Measurements from ENCODE around the gene KLF3. TPM values are rescaled to one million over a fixed set of nuclear protein-coding genes. Genes with fewer than 3 reads are reported as not detected.
A peak's percentile ranks its signal among the peaks of the same experiment; 100 is the strongest.

The KLF3 gene
- total RNA-seq, 1 donor from 2014 or later: 23.4 TPM

GRCh38 chr4:38674258-38675144 is 10.5 kb downstream of the KLF3 start:
- no peak for DNase-seq

- DNase-seq: peak; percentile 45
Measured at GRCh38 chr4:38675146-38676121, 11.4 kb downstream of the KLF3 start.

- DNase-seq: no peak
Measured at GRCh38 chr4:38676986-38677385, 13.0 kb downstream of the KLF3 start.

- no peak for DNase-seq
Measured at GRCh38 chr4:38677441-38677840, 13.4 kb downstream of the KLF3 start.

GRCh38 chr4:38678078-38678477 is 14.1 kb downstream of the KLF3 start:
- DNase-seq: no peak

GRCh38 chr4:38679921-38680320 is 15.9 kb downstream of the KLF3 start:
- no peak for DNase-seq

- DNase-seq: no peak
Measured at GRCh38 chr4:38681281-38681991, 17.4 kb downstream of the KLF3 start.

GRCh38 chr4:38682336-38682735 is 18.3 kb downstream of the KLF3 start:
- no peak for DNase-seq

- DNase-seq: no peak
Measured at GRCh38 chr4:38683276-38683675, 19.3 kb downstream of the KLF3 start.

GRCh38 chr4:38684271-38684670 is 20.3 kb downstream of the KLF3 start:
- DNase-seq: no peak

GRCh38 chr4:38684951-38685844 is 21.2 kb downstream of the KLF3 start:
- no peak for DNase-seq

- DNase-seq: no peak
Measured at GRCh38 chr4:38686682-38687081, 22.7 kb downstream of the KLF3 start.

- no peak for DNase-seq
Measured at GRCh38 chr4:38687571-38688011, 23.6 kb downstream of the KLF3 start.

- DNase-seq: no peak
Measured at GRCh38 chr4:38688676-38689355, 24.8 kb downstream of the KLF3 start.

GRCh38 chr4:38691251-38692008 is 27.4 kb downstream of the KLF3 start:
- DNase-seq: no peak

GRCh38 chr4:38692421-38692820 is 28.4 kb downstream of the KLF3 start:
- no peak for DNase-seq

- DNase-seq: no peak
Measured at GRCh38 chr4:38693569-38693968, 29.6 kb downstream of the KLF3 start.

- no peak for DNase-seq
Measured at GRCh38 chr4:38694330-38694729, 30.3 kb downstream of the KLF3 start.

GRCh38 chr4:38695809-38696208 is 31.8 kb downstream of the KLF3 start:
- no peak for DNase-seq

- DNase-seq: no peak
Measured at GRCh38 chr4:38696697-38697096, 32.7 kb downstream of the KLF3 start.

Measured in occipital lobe (tissue), 2 donors.